ENCODE results near the gene KDM5C.
A peak's percentile ranks its signal among the peaks of the same experiment; 100 is the strongest.

The KDM5C gene

DNA sequence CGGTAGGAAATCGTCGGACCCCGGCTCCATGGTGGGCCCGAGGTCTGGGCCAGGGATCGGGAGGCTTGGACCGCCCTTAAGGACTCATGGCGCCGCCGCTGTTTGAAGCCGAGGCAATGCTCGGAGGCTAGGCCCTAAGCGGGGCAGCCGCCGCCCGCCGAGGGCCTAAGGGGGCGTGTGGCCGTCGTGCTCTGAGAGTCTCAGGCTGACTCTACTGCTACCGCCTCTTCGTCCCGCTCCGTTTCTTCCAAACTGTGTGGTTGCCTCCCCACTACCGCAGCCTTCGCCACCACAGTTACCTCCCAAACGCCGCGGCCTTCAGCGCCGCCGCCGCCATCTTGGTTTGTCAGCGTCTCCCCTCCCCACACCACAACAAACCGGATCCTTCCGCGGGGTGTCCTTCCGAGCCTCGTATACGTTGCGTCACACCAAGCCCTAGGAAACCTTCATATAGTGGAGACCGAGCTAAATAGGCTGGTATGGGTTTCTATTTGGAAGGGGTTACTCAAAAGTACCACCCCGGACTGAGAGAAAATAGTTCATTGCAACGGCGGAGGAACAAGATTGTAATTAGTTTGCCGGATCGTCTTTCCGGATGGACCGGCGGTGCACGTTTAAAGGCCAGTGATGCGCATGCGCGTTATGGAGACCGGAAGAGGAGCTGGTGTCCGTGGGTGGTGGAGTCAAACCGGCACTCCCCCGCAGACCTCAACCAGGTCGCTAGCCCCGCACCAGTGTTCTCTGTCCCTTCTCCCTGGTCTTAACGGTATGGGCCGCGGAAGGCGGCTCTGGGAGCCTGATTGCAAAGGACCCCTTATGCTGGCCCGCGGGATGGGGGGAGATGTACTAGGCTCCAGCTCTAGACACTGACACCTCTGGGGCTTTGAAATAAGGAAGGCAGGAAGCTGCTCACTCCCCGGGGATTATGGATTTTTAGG, at the start of gene KDM5C:
Gene KDM5C, minus strand, starts transcription at position 348 of the 938 bp plus-strand sequence. Its CDS starts 318 bp downstream, at position 30.
- DNase-seq: peak in 57 of 58 donors; percentile 7 to 93 (median 76)

DNA sequence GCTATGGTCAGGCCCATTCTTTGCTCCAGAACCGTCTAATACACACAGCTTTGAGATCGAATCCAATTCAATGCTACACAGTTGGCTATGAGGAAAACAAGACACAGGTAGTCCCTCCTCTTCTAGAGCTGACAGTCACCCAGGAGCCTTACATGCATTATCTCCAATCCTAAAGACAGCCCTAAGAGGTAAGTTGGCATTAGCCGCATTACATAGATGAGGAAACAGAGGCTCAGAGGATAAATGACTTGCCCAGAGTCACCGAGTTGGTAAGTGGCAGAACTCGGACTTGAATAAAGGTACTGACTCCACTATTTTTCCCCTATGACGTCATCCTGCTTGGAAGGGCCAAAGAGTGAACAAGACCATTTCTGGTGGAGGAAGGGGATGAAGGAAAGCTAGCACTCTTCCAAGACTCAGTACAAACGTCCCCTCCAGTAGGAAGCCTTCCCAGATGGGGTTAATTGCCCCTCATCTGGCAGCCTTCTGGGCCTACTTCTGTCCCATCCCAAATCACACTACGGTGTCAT, 47.9 kb upstream of the KDM5C start:
- no peak for DNase-seq

DNA sequence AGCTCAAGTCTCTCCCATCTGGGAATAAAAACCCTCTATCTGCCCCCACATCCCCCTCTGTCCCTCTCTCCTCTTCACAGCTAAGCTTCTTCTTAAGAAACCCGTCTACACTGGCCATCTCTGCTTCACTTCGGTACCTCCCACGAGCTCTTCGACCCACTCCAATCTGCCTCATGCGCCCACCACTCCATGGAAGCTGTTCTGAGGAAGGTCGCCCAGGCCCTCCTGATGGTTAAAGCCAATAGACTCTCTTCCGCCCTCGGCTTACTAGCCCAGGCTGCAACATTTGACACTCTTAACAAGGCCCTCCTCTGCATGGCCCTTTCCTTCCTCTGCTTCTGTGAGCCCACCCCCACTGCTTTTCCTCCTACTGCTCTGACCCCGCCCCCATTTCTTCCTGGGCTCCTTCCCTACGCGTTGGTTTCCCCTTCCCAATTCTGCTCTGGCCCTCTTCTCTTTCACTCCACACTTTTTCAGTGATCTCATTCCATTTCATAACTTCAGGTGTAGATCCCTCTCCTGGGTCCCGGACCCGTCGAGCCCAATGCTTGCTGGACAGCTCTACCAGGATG, 44.6 kb upstream of the KDM5C start:
- no peak for DNase-seq

DNA sequence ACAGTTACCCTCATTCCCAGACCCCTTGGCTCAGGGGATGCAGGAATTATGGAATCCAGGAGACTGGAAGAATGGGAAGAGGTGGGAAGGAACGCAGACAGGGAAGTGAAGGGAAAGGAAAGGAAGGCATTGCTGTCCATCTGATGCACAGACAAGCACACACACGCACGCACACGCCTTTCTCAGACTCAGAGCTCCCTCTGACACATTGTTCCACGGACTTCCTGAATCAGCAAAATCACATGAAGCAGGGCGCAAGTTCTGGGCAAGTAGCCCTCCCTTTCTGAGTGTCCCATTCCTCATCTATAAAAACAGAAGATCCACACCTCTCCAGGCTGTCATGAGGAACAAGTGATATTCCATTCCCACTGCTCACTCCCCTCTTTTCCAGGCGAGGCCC, 43.2 kb upstream of the KDM5C start:
- DNase-seq: no peak

DNA sequence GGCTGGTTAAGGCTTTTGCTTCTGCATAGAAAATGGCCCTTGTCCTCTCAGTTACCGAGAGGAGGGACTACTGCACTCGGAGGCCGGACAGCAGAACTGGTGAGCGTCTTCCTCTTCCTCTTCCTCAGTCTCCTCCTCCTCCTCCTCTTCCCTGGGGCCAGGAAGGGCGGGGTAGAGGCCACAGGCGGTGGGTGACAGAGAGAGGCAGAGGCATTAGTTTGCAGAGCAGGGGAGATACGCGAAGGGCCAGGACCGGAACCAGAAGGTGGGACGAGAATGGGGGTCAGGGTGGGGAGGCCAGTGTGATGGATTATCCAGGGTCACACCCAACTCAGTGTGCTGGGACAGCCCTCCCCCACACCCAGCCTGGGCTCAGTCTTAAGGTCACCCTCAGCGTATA, 41.9 kb upstream of the KDM5C start:
- no peak for DNase-seq

DNA sequence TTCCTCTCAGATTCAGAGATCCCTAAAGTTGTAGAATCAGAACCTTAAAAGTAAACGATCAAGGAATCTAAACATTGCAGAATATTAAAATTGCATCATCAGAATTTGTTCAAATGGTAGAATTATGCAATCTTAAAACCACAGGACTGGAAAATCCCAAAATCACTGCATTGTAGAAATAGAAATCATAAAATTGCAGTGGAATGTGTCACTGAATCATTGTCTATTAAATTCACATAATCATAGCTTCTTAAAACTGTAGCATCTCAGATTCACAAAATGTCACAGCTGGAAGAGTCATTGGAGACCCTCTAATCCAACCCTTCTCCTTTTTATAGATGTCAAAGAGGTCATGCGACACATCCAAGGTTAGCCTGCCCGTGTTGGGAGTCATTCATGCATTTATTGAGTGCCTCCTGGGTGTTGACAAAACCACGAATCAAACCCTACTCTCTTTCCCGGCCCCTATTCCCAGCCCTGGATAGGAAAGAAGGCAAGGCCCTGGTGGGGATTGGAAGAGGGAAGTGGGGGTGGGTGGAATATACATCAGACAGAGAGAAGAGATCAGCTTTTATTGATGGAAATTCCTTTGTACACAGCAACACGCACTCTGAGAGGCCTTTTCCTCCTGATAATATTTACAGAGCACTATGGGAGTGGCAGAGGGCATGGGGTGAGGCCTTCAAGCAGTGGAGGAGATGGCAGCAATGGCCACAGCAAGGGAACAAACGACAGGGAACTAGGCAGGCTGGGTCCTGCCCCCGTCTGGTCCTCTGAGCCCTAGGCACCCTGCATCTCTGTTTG, 41.0 kb upstream of the KDM5C start:
- no peak for DNase-seq

DNA sequence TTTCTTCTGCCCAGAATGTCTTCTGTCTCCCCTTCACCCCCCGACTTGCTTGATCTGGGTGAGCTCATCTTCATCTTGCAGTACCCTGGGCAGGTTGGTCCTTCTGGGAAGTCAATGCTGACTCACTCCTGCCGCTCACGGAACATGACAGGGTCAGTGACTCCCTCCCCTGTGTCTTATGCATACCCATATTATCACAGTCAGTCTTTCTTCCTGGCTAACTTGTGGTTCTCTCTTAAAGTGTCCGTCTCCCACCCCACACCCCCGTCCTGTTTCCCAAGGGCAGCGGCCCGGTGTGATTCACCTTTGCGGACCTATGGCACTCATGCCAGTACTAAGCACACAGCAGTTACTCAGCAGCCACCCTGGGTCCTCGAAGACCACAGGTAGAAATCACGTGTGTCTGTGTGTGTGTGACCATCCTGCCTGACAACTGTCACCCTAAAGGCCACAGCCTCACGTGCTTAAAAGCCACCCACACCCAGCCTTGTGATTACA, 38.6 kb upstream of the KDM5C start:
- DNase-seq: no peak

DNA sequence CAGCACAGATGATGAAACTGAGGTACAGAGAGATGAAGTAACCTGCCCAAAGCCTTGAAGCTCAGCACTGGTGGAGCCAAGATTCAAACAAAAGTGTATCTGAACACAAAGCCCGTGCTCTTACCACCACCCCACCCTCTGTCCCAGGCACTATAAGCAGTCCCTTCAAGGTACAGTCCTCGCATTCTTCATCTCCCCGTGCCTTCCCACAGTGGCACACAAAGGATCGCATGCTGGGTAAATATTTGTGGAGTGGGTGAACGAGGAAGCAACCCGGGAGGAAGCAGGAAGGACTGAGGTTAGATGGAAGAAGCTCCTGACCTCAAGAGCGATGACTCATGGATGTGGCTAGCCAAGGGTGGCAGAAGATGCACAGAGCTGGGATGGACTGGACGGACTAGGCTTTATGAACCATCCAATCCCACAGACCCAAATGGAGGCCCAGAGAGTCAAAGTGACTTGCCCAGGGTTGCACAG, 37.9 kb upstream of the KDM5C start:
- no peak for DNase-seq

DNA sequence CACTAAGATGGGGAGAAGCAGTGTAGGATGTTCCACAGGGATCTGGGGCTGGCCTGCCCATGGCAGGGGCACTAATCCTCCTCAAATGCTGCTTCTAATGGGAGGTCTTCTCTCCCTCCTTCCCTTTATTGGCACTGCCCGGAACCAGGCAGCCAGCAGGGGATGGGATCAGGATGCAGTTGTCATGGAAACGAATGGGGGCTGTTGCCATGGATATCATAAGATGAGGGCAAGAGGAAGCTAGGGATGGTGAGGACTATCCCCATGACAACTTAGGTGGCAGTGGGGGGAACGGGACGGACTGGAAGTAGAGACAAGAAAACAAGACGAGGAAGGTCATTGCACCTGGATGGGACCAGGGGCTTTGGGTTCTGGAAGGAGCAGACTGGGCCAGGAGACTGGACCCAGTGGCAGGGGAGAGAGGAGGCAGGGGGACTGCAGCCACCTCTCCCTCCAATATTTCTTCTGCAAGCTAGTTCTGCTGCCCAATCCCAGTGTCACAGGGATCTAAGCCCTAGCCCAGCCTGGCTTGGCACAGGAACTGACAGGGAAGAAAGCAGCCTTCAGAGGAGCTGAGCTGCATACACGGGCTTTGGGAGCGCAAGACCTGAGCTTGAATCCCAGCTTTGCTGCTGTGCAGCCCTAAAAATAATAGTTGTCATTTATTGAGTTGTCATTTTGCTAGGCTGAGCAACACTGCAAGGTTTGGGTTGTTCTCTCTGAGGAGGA, 37.3 kb upstream of the KDM5C start:
- peak in 8 of 58 donors; percentile 0 to 44 (median 12) for DNase-seq

DNA sequence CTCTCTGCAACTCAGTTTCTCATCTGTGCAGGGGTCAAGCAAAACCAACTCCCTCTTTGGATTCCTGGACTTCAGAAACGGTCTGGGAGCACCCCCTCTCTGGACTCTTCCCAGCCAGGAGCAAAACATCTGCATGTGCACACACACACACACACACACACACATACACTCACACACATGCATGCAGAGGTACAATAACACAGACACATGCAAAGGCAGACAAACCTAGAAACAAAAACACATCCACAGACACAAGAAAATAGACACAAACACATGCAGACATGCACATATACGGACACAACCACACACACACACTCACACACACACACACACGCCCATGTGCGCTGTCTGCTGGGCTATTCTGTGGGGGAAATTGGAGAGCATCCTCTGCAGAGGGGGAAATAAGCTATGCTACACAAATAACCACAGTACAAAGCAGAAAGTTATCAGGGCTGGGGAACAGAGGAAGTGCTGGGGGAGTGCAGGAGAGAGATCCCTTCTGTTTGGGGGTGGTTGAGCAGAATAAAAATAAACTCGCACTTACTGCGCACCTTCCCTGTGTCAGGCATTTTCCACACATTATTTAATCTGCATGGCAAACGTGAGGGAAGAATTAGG, 36.5 kb upstream of the KDM5C start:
- peak in 7 of 58 donors; percentile 3 to 19 (median 7) for DNase-seq

DNA sequence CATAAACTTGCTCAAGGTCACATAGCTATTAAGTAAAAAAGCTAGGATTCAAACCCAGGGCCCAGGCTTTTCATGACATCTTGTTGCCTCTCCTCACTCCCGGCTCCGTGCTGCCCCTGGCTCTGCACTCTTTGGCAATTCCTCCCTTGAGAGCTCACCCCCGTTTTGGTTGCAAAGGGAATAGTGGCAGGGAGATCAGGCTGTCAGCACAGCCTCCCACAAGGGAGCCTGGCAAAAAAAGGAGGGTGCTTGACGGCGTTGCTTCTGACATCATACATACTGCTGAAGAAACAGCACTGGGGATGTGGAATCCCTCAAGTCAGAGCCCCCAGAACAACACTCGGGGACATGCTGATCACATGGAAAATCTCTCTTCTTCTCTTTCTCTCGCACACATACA, 35.8 kb upstream of the KDM5C start:
- peak in 5 of 58 donors; percentile 4 to 27 (median 12) for DNase-seq

DNA sequence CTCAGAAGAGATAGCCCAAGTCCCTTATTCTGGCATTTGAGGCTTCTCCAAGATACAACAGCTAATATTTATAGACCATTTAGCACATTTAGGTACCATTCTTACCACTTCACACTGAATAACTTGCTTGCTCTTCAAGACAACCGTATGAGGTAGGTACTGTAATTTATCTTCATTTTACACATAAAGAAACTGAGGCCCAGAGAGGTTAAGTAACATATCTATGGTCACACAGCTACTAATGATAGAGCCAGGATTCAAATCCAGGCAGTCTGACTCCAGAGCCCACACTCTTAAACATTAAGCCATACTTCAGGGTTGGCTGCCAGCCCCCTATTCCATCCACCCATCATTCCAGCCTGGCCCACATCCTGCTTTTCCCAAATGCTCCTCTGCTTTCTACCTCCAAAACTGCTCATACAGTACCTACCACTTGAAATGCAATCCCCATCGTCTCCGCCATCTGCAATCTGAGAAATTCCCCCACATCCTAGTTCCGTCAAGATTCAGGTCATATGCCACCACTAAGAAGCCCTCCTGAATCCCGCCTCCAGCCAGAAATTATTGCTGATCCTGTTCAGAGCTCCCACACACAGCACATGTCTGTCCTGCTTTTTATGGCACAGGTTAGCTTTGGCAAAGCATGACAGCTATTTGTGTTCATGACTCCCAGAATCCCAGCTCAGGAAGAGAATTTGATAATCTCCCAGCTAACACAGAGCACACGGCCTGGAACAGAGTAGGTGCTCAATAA, 32.8 kb upstream of the KDM5C start:
- peak in 1 of 58 donors; percentile 0 for DNase-seq

DNA sequence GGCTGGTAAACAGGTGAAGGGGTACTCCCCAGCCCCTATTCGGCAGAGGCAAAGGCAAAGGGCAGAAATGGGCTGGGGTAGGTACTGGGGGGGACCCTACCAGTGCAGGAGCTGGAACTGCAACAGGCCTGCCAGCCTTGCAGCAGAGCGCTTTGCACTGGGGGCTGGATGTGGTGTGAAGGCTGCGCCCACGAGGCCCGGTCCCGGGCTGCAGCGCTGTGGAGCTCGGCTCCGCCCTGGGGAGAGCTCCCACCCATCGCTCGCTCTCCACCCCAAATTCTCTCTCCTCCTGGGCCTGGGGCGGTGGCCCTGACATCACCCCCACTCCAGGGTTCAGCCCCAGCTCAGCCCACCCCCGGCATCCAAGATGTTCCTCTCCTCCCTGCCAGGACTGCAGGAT, 32.2 kb upstream of the KDM5C start:
- peak in 1 of 58 donors; percentile 2 for DNase-seq

DNA sequence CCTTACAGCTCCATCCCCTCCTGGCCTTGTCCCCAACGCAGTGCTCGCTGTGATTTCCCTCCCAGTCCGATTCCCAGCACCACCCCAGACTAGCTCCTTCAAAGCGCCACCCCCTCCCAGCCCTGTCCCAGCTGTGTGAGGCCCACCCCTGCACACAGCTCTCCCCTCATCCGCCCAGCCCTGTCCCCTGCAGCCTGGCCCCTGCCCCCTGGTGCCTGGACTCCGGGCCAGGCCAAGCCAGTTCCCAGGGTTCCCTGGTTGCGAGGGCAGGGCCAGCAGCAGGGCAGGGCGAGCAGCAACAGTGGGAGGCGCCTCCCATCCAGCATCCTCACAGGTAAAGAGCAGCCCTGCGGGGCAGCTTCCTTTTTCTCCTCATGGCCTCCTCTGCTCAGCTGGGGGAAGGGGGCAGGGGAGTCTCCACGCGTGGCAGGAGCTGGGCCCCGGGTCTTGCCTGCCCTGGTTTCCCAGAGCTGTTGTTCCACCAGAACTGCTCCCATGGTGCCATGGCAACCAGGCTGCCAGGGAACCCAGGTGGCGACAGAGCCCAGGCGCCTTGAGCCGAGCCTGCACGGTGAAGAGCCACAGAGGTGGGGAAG, 31.5 kb upstream of the KDM5C start:
- peak in 6 of 58 donors; percentile 1 to 36 (median 13) for DNase-seq

DNA sequence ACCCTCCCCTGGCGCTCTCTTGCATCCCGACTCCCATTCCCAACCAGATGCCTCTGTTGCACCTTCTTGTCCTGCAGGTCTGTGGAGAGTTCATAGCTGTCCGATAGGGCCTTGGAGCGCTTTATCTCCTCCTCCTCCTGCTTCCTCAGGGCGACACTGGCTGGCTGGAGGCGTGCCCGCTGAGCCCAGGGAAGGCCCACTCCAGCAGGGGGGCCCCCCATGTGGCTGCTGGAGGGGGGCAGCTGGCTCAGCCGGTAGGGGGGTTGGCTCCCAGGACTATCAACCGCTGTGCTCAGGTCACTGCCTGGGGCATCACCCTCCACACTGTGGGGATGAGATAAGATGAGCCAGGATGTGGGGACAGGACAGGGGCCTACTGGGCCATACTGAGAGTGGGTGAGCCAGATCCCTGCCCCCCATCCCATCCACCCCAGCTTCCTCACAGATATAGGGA, 30.8 kb upstream of the KDM5C start:
- no peak for DNase-seq

DNA sequence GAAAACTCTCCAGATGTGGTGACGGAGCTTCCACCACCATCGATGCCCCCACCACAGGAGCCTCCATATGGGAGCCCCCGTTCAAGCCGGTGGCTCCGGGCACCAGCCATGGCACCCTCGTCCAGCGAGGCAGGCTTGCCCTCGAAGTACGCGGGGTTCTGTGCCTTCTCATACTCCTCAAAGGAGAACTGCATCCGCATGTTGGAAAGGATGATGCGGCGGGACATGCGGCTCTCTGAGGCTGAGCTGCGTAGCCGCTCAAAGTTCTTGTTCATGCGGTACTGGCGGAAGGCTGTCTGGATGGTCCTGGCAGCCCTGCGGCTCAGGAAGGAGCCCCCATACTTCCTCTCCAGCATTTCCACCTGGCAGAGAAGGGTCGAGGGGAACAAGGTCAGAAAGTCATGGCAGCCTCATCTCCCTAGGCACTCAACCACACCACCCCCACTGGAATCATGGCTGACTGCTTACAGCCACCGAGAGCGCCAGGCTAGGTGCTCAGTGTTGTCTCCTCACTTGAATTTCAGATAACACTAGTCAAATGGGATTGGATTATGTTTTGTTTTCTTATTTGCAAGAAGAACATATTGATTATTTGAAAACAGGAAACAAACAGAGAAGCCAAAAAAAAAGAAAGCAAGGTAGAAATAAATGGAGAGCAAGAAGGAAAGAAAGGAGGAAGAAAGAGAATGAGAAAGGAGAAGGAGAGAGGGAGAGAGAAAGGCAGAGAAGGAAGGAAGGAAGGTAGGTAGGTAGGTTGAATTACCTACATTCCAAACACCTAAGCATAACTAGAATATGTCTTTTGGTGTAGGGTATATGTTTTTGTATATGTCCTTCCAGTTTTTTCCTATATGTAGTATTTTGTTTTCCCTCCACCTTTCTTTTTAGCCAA, 29.8 kb upstream of the KDM5C start:
- DNase-seq: no peak

DNA sequence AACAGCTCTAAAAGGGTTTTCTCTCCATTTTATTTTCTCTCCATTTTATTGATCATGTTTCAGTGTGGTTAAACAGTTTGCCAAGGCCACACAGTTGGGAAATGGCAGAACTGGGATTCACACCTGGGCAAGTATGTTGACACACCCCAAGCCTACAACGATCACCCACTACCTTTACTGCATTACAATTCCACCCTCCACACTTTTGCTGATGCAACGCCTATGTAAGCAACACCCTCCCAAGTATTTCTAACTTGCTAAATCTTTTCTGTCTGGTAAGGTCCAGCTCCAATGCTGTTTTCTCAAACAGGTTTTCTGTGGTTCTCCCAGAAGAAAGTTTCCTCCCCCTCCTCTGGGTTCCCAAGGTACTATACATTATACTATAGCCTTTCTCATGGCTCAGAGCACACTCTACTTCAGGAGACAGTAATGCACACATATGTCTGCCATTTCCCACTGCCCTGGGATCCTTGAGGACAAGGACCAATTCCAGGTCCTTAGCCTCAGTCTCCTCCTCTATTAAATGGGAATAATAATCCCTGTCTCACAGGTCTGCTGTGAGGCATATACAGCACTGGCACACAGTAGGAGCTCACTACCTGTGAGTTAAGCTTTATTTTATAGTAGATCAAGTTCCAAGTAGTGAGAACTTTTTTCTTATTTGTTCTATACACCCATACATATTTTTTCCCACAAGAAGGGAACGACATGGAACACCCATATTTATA, 28.4 kb upstream of the KDM5C start:
- no peak for DNase-seq

Measured in anterior cingulate cortex (tissue), 58 donors.